ENCODE measurements around the gene ADAMTS8.

- TF ChIP-seq POLR2A (IDR thresholded peaks at IDR 0.05) (no peak), CTCF (IDR thresholded peaks at IDR 0.05) (no peak)
Measured at GRCh38 chr11:130428316-130429119, at the start of gene ADAMTS8.
